GM13977 (cell line): ENCODE data around the gene SLC41A3.
"Not testable (repeated sequence)": the region's sequence is repeated elsewhere in the genome, so short reads cannot be mapped to it uniquely, and the experiment has no call there.

Experiments
- DNase-seq: peaks from one replicate; pipeline ENCODE4 v3.0.0; 2012; ENCODE audit warnings: low spot score
- CTCF ChIP-seq: IDR thresholded peaks from 2 replicates; pipeline ENCODE4 v1.5.1; 2012; ENCODE audit warnings: mild to moderate bottlenecking, control low read depth; ENCODE audit not compliant: insufficient read depth; ENCODE audit errors: extremely low read depth, missing control alignments
- in situ Hi-C: fragments of 300-500 bp; cut with MboI; formaldehyde crosslinking; loops from one replicate; pipeline ENCODE4 v1.12.0; 2022; ENCODE audit warnings: low sequenced_read_pairs, low pct_unique_long_range_greater_than_20kb, mixed read lengths, inconsistent platforms; ENCODE audit not compliant: unreplicated experiment

Gene SLC41A3

GRCh38 chr3:126040386-126040785 is 43.5 kb downstream of the SLC41A3 start:
- no peak for DNase-seq
- TF ChIP-seq CTCF = no peak
- in situ Hi-C loops = no loop called here

GRCh38 chr3:126039870-126040269 is 44.1 kb downstream of the SLC41A3 start:
- in situ Hi-C loops = no loop called here
- no peak for DNase-seq
- TF ChIP-seq CTCF = no peak

- in situ Hi-C loops, DNase-seq: not testable (repeated sequence)
Observed at GRCh38 chr3:126038791-126039190, 45.1 kb downstream of the SLC41A3 start.

- no peak for TF ChIP-seq CTCF
- in situ Hi-C loops = no loop called here
- no peak for DNase-seq
Observed at GRCh38 chr3:126036056-126036549, 47.8 kb downstream of the SLC41A3 start.

- no peak for TF ChIP-seq CTCF
- in situ Hi-C loops = no loop called here
- DNase-seq = no peak
Observed at GRCh38 chr3:126035362-126036050, 48.4 kb downstream of the SLC41A3 start.

- in situ Hi-C loops = no loop called here
- DNase-seq = no peak
- TF ChIP-seq CTCF = no peak
Observed at GRCh38 chr3:126034481-126035361, 49.2 kb downstream of the SLC41A3 start.

GRCh38 chr3:126033765-126034164 is 50.2 kb downstream of the SLC41A3 start:
- in situ Hi-C loops = no loop called here
- no peak for DNase-seq
- TF ChIP-seq CTCF = no peak
